HEK293 (cell line): ENCODE results near the gene MAGI2.

Experiments
- CTCF ChIA-PET: fragments of 350-600 bp; formaldehyde crosslinking; extraction: SDS; loops from one replicate; lab custom pipeline; 2021; ENCODE audit warnings: antibody characterized with exemption; lab: Yijun Ruan, JAX
- POLR2A ChIA-PET: fragments of 300-600 bp; formaldehyde crosslinking; extraction: SDS; loops from one replicate; lab custom pipeline; 2020; ENCODE audit warnings: antibody characterized with exemption, inconsistent platforms; lab: Yijun Ruan, JAX
- H3K27ac ChIP-seq: fragments of 200-500 bp; sonication (Bioruptor generic); 2 replicates; pipeline ENCODE4 v1.5.1; 2014; ENCODE audit warnings: low read depth, low read length, control low read depth, inconsistent platforms; ENCODE audit errors: extremely low read depth
- H3K36me3 ChIP-seq, 2 experiments: fragments of 200-500 bp in 1 of 2; sonication (Bioruptor generic) in 1 of 2; 1 replicate in 1 of 2; 2 replicates in 1 of 2; pipeline ENCODE4 v1.5.1; 2014 to 2017; ENCODE audit warnings: inconsistent platforms in 2 of 2, low read length in 2 of 2; ENCODE audit not compliant: control insufficient read depth in 2 of 2, insufficient read depth in 1 of 2
- H3K4me1 ChIP-seq: fragments of 200-500 bp; sonication (Bioruptor generic); 2 replicates; pipeline ENCODE4 v1.5.1; 2014; ENCODE audit warnings: mild to moderate bottlenecking, low read length, inconsistent platforms; ENCODE audit not compliant: control insufficient read depth, insufficient read depth
- H3K4me3 ChIP-seq: 2 replicates; pipeline ENCODE4 v1.5.1; 2011; ENCODE audit warnings: low read depth, mild to moderate bottlenecking, control low read depth, low read length, moderate library complexity
- H3K9me3 ChIP-seq: fragments of 200-500 bp; sonication (Bioruptor generic); 2 replicates; pipeline ENCODE4 v1.5.1; 2014; ENCODE audit warnings: low read depth, low read length, inconsistent platforms; ENCODE audit not compliant: control insufficient read depth, insufficient read depth
- OVOL3 ChIP-seq: fragments of 450-650 bp; formaldehyde crosslinking; IDR thresholded peaks from 2 replicates; pipeline ENCODE4 v1.5.1; 2016; ENCODE audit warnings: missing biosample characterization, missing genetic modification characterization
- WT1 ChIP-seq: fragments of 450-650 bp; formaldehyde crosslinking; IDR thresholded peaks from 2 replicates; pipeline ENCODE4 v1.5.1; 2016; ENCODE audit warnings: missing biosample characterization, missing genetic modification characterization
- YY2 ChIP-seq: fragments of 450-650 bp; formaldehyde crosslinking; IDR thresholded peaks from 2 replicates; pipeline ENCODE4 v1.5.1; 2016; ENCODE audit warnings: missing biosample characterization, missing genetic modification characterization
- ZBTB20 ChIP-seq: fragments of 450-650 bp; formaldehyde crosslinking; IDR thresholded peaks from 2 replicates; pipeline ENCODE4 v1.5.1; 2016; ENCODE audit warnings: missing biosample characterization, missing genetic modification characterization
- ZNF132 ChIP-seq: fragments of 450-650 bp; formaldehyde crosslinking; IDR thresholded peaks from 2 replicates; pipeline ENCODE4 v1.5.1; 2017; ENCODE audit warnings: missing biosample characterization, missing genetic modification characterization, borderline replicate concordance
- ZNF133 ChIP-seq: fragments of 450-650 bp; formaldehyde crosslinking; IDR thresholded peaks from 2 replicates; pipeline ENCODE4 v1.5.1; 2016; ENCODE audit warnings: missing biosample characterization, missing genetic modification characterization
- ZNF146 ChIP-seq: fragments of 450-650 bp; formaldehyde crosslinking; IDR thresholded peaks from 2 replicates; pipeline ENCODE4 v1.5.1; 2016; ENCODE audit warnings: missing biosample characterization, missing genetic modification characterization
- ZNF16 ChIP-seq: fragments of 450-650 bp; formaldehyde crosslinking; IDR thresholded peaks from 2 replicates; pipeline ENCODE4 v1.5.1; 2016; ENCODE audit warnings: low read depth, missing biosample characterization, missing genetic modification characterization
- ZNF221 ChIP-seq: fragments of 450-650 bp; formaldehyde crosslinking; IDR thresholded peaks from 2 replicates; pipeline ENCODE4 v1.5.1; 2017; ENCODE audit warnings: missing biosample characterization, missing genetic modification characterization, borderline replicate concordance
- ZNF223 ChIP-seq: fragments of 450-650 bp; formaldehyde crosslinking; IDR thresholded peaks from 2 replicates; pipeline ENCODE4 v1.5.1; 2016; ENCODE audit warnings: missing biosample characterization, missing genetic modification characterization
- ZNF354C ChIP-seq: fragments of 450-650 bp; formaldehyde crosslinking; IDR thresholded peaks from 2 replicates; pipeline ENCODE4 v1.5.1; 2016; ENCODE audit warnings: missing biosample characterization, missing genetic modification characterization, low read depth, borderline replicate concordance
- ZNF391 ChIP-seq: fragments of 450-650 bp; formaldehyde crosslinking; IDR thresholded peaks from 2 replicates; pipeline ENCODE4 v1.5.1; 2016; ENCODE audit warnings: low read depth, missing biosample characterization, missing genetic modification characterization, borderline replicate concordance
- ZNF394 ChIP-seq: fragments of 450-650 bp; formaldehyde crosslinking; IDR thresholded peaks from 2 replicates; pipeline ENCODE4 v1.5.1; 2016; ENCODE audit warnings: missing biosample characterization, missing genetic modification characterization, mild to moderate bottlenecking, moderate library complexity, borderline replicate concordance
- ZNF549 ChIP-seq: fragments of 450-650 bp; IDR thresholded peaks from 2 replicates; pipeline ENCODE4 v1.5.1; 2018; ENCODE audit warnings: missing biosample characterization, missing genetic modification characterization, mild to moderate bottlenecking, inconsistent platforms, moderate library complexity
- ZNF560 ChIP-seq: fragments of 450-650 bp; formaldehyde crosslinking; IDR thresholded peaks from 2 replicates; pipeline ENCODE4 v1.5.1; 2017; ENCODE audit warnings: missing biosample characterization, missing genetic modification characterization, borderline replicate concordance
- ZNF600 ChIP-seq: fragments of 450-650 bp; formaldehyde crosslinking; IDR thresholded peaks from 2 replicates; pipeline ENCODE4 v1.5.1; 2016; ENCODE audit warnings: missing biosample characterization, missing genetic modification characterization
- ZNF660 ChIP-seq: fragments of 450-650 bp; IDR thresholded peaks from 2 replicates; pipeline ENCODE4 v1.5.1; 2018; ENCODE audit warnings: missing biosample characterization, mild to moderate bottlenecking, missing genetic modification characterization
- ZNF664 ChIP-seq: fragments of 450-650 bp; formaldehyde crosslinking; IDR thresholded peaks from 2 replicates; pipeline ENCODE4 v1.5.1; 2016; ENCODE audit warnings: missing biosample characterization, missing genetic modification characterization
- ZNF701 ChIP-seq: fragments of 450-650 bp; formaldehyde crosslinking; IDR thresholded peaks from 2 replicates; pipeline ENCODE4 v1.5.1; 2016; ENCODE audit warnings: missing biosample characterization, missing genetic modification characterization
- ZSCAN30 ChIP-seq: fragments of 450-650 bp; IDR thresholded peaks from 2 replicates; pipeline ENCODE4 v1.5.1; 2018; ENCODE audit warnings: missing biosample characterization, mild to moderate bottlenecking, missing genetic modification characterization, moderate library complexity
- TF ChIP-seq, protein P1 (sequence below): fragments of 450-650 bp; formaldehyde crosslinking; IDR thresholded peaks from 2 replicates; pipeline ENCODE4 v1.5.1; 2016; ENCODE audit warnings: missing biosample characterization, missing genetic modification characterization
- TF ChIP-seq, protein P2 (sequence below): fragments of 450-650 bp; formaldehyde crosslinking; IDR thresholded peaks from 2 replicates; pipeline ENCODE4 v1.5.1; 2017; ENCODE audit warnings: missing biosample characterization, missing genetic modification characterization
- TF ChIP-seq, protein P3 (sequence below): fragments of 450-650 bp; formaldehyde crosslinking; IDR thresholded peaks from 2 replicates; pipeline ENCODE4 v1.5.1; 2016; ENCODE audit warnings: missing biosample characterization, missing genetic modification characterization

Gene MAGI2

DNA sequence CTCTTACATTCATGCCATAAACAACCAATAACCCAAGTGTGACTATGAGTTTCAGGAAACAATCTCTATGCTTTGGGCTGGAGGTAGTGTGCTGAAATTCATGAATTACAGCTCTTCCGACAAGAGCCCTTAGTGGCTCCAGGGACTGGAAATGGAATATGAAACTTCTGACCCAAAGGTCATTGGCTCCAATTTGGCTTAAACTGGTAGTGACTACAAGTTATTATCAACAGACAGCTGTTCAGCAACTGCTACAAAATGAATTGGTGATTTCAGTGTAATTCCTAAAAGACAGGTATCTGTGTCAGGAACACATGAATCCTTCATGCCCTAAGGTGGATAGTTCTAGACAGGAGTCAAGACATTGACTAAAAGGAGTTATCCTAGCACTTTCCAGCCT, 909.5 kb downstream of the MAGI2 start:
- H3K4me1 ChIP-seq: no peaks in the 10 kb centered on the region
- no peaks in the 10 kb centered on the region for H3K36me3 ChIP-seq
- no peak overlapping the region for H3K27ac ChIP-seq
- no peaks in the 10 kb centered on the region for H3K9me3 ChIP-seq
- no peak for TF ChIP-seq YY2
- TF ChIP-seq ZNF354C (tag by site-specific recombination): no peak
- TF ChIP-seq, protein P1, sequence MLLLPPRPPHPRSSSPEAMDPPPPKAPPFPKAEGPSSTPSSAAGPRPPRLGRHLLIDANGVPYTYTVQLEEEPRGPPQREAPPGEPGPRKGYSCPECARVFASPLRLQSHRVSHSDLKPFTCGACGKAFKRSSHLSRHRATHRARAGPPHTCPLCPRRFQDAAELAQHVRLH (tag by site-specific recombination): no peak
- no peak for TF ChIP-seq WT1 (tag by site-specific recombination)
- no peak for TF ChIP-seq ZNF16
- no peak for TF ChIP-seq ZNF660 (tag by site-specific recombination)
- TF ChIP-seq ZNF549: no peak
- no peak for TF ChIP-seq ZNF600
- TF ChIP-seq, protein P2, sequence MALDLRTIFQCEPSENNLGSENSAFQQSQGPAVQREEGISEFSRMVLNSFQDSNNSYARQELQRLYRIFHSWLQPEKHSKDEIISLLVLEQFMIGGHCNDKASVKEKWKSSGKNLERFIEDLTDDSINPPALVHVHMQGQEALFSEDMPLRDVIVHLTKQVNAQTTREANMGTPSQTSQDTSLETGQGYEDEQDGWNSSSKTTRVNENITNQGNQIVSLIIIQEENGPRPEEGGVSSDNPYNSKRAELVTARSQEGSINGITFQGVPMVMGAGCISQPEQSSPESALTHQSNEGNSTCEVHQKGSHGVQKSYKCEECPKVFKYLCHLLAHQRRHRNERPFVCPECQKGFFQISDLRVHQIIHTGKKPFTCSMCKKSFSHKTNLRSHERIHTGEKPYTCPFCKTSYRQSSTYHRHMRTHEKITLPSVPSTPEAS (tag by site-specific recombination): no peak
- no peak for TF ChIP-seq ZNF221 (tag by site-specific recombination)
- TF ChIP-seq OVOL3 (tag by site-specific recombination): no peak
- no peak for TF ChIP-seq ZNF132
- no peak for TF ChIP-seq ZBTB20 (tag by site-specific recombination)
- TF ChIP-seq ZSCAN30 (tag by site-specific recombination): no peak
- no peak for TF ChIP-seq ZNF146 (tag by site-specific recombination)
- no peak for TF ChIP-seq ZNF133 (tag by site-specific recombination)
- TF ChIP-seq, protein P3, sequence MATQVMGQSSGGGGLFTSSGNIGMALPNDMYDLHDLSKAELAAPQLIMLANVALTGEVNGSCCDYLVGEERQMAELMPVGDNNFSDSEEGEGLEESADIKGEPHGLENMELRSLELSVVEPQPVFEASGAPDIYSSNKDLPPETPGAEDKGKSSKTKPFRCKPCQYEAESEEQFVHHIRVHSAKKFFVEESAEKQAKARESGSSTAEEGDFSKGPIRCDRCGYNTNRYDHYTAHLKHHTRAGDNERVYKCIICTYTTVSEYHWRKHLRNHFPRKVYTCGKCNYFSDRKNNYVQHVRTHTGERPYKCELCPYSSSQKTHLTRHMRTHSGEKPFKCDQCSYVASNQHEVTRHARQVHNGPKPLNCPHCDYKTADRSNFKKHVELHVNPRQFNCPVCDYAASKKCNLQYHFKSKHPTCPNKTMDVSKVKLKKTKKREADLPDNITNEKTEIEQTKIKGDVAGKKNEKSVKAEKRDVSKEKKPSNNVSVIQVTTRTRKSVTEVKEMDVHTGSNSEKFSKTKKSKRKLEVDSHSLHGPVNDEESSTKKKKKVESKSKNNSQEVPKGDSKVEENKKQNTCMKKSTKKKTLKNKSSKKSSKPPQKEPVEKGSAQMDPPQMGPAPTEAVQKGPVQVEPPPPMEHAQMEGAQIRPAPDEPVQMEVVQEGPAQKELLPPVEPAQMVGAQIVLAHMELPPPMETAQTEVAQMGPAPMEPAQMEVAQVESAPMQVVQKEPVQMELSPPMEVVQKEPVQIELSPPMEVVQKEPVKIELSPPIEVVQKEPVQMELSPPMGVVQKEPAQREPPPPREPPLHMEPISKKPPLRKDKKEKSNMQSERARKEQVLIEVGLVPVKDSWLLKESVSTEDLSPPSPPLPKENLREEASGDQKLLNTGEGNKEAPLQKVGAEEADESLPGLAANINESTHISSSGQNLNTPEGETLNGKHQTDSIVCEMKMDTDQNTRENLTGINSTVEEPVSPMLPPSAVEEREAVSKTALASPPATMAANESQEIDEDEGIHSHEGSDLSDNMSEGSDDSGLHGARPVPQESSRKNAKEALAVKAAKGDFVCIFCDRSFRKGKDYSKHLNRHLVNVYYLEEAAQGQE (tag by site-specific recombination): no peak
- TF ChIP-seq ZNF394 (tag by site-specific recombination): no peak
- TF ChIP-seq ZNF560: no peak
- TF ChIP-seq ZNF664: no peak
- H3K4me3 ChIP-seq: no peak overlapping the region
- CTCF ChIA-PET: no interaction called here
- POLR2A ChIA-PET: no interaction called here

DNA sequence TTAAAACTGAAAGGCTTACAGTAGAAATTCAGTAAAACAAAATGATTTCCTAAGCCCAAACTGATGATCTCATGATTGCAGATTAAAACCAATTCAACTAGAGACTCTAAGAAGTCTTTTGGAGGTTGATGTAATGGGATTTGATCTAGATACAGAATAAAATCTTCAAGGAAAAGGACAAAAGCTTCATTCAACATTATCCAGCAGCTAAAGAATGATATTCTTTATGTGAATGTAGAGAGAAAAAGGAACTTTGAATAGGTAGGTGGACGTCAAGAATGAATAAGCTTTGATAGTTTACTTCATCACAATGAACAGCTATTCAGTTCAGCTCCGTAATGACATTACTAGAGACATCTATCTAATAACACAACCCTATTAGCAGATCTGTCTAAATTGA, 910.5 kb downstream of the MAGI2 start:
- CTCF ChIA-PET: no interaction called here
- POLR2A ChIA-PET: no interaction called here

More for the DNA sequence above, 910.5 kb downstream of the MAGI2 start:
- no peak overlapping the region for H3K4me3 ChIP-seq
- TF ChIP-seq ZNF391 (no peak), ZNF223 (no peak), ZNF701 (tag by site-specific recombination) (no peak)
- TF ChIP-seq, all 188 proteins: peak for 0
- Histone ChIP-seq H3K9me3 (no peaks in the 10 kb centered on the region), H3K4me1 (no peaks in the 10 kb centered on the region), H3K36me3 (no peaks in the 10 kb centered on the region), H3K27ac (no peak overlapping the region)
